RWPE1 (cell line): Measurements from ENCODE around the gene SLC9A9.

Experiments
- CTCF ChIA-PET: fragments of 350-600 bp; sonication (Branson Sonifier 250); formaldehyde crosslinking; extraction: SDS; loops from one replicate; lab custom pipeline; 2021; lab: Yijun Ruan, JAX
- POLR2A ChIA-PET: fragments of 400-600 bp; formaldehyde crosslinking; extraction: SDS; loops from one replicate; lab custom pipeline; 2020; ENCODE audit warnings: antibody characterized with exemption; ENCODE audit not compliant: low non-redundant PET; lab: Yijun Ruan, JAX
- DNase-seq: peaks from one replicate; pipeline ENCODE4 v3.0.0; 2012; ENCODE audit warnings: low spot score
- H3K27ac ChIP-seq: fragments of 450-650 bp; 2 replicates; pipeline ENCODE4 v1.5.1; 2017
- CTCF ChIP-seq: fragments of 450-650 bp; conservative IDR thresholded peaks from 2 replicates; pipeline ENCODE4 v1.5.1; 2017; ENCODE audit warnings: low read depth, mild to moderate bottlenecking

The SLC9A9 gene

GRCh38 chr3:143731320-143731719 is 116.9 kb downstream of the SLC9A9 start:
- no peak for DNase-seq
- H3K27ac ChIP-seq = no peak overlapping the region
- TF ChIP-seq CTCF = no peak
- ChIA-PET POLR2A (no interaction called here), CTCF (no interaction called here)

- CTCF ChIA-PET = no interaction called here
- no peak for DNase-seq
- TF ChIP-seq CTCF = no peak
- POLR2A ChIA-PET = no interaction called here
- no peak overlapping the region for H3K27ac ChIP-seq
Measured at GRCh38 chr3:143727391-143727790, 120.9 kb downstream of the SLC9A9 start.

GRCh38 chr3:143726727-143727126 is 121.5 kb downstream of the SLC9A9 start:
- TF ChIP-seq CTCF = no peak
- ChIA-PET CTCF (no interaction called here), POLR2A (no interaction called here)
- no peak overlapping the region for H3K27ac ChIP-seq
- no peak for DNase-seq

GRCh38 chr3:143720381-143720780 is 127.9 kb downstream of the SLC9A9 start:
- CTCF ChIA-PET = no interaction called here
- DNase-seq = no peak
- POLR2A ChIA-PET = no interaction called here
- H3K27ac ChIP-seq = no peak overlapping the region
- TF ChIP-seq CTCF = no peak

GRCh38 chr3:143718463-143718862 is 129.8 kb downstream of the SLC9A9 start:
- no peak overlapping the region for H3K27ac ChIP-seq
- POLR2A ChIA-PET = no interaction called here
- CTCF ChIA-PET = no interaction called here
- DNase-seq = no peak
- no peak for TF ChIP-seq CTCF

GRCh38 chr3:143716731-143717130 is 131.5 kb downstream of the SLC9A9 start:
- DNase-seq = no peak
- no peak overlapping the region for H3K27ac ChIP-seq
- ChIA-PET CTCF (interaction anchor here (0.8 kb wide), 1 partner anchor 119 kb away, joined by 3 read pairs; no protein-coding TSS in a partner anchor), POLR2A (no interaction called here)
- TF ChIP-seq CTCF = no peak

- TF ChIP-seq CTCF = no peak
- no peak overlapping the region for H3K27ac ChIP-seq
- ChIA-PET CTCF (no interaction called here), POLR2A (no interaction called here)
- no peak for DNase-seq
Measured at GRCh38 chr3:143712522-143712921, 135.7 kb downstream of the SLC9A9 start.
